Neural cell (in vitro differentiated cells): ENCODE results near the gene BRD2. TPM values are rescaled to one million over a fixed set of nuclear protein-coding genes. Genes with fewer than 3 reads are reported as not detected.

Experiments
- H2AFZ ChIP-seq: fragments of 200-600, 300-800 bp; sonication (generic), shearing (Covaris generic); 2 replicates; pipeline ENCODE4 v1.6.0; 2014; ENCODE audit warnings: low read depth, mild to moderate bottlenecking, antibody characterized with exemption, low read length, moderate library complexity
- H3F3A ChIP-seq: fragments of 200-600 bp; shearing (Covaris generic); 2 replicates; pipeline ENCODE4 v1.6.1; 2016; ENCODE audit warnings: mild to moderate bottlenecking, moderate library complexity, mixed read lengths, antibody characterized with exemption, low read length; ENCODE audit not compliant: insufficient read depth, poor library complexity, severe bottlenecking
- H3K27ac ChIP-seq: fragments of 200-600, 300-800 bp; sonication (generic), shearing (Covaris generic); 2 replicates; pipeline ENCODE4 v1.5.1; 2014; ENCODE audit warnings: mild to moderate bottlenecking, low read length, moderate library complexity
- H3K27me3 ChIP-seq: fragments of 300-800, 200-600 bp; sonication (generic), shearing (Covaris generic); 2 replicates; pipeline ENCODE4 v1.6.0; 2014; ENCODE audit warnings: mild to moderate bottlenecking, low read depth, low read length, moderate library complexity; ENCODE audit not compliant: insufficient read depth
- H3K36me3 ChIP-seq: fragments of 300-800, 200-600 bp; sonication (generic), shearing (Covaris generic); 2 replicates; pipeline ENCODE4 v1.5.1; 2014; ENCODE audit warnings: mild to moderate bottlenecking, antibody characterized with exemption, low read length, moderate library complexity; ENCODE audit not compliant: insufficient read depth
- H3K4me2 ChIP-seq: fragments of 300-800, 200-600 bp; sonication (generic), shearing (Covaris generic); 2 replicates; pipeline ENCODE4 v1.6.0; 2014; ENCODE audit warnings: mild to moderate bottlenecking, low read length
- H3K4me3 ChIP-seq: fragments of 300-800, 200-600 bp; sonication (generic), shearing (Covaris generic); 2 replicates; pipeline ENCODE4 v1.5.1; 2014; ENCODE audit warnings: mild to moderate bottlenecking, low read length, moderate library complexity
- H3K79me2 ChIP-seq: fragments of 200-600 bp; shearing (Covaris generic); replicated peaks from 2 replicates; pipeline ENCODE4 v1.6.0; 2014; ENCODE audit warnings: mild to moderate bottlenecking, low read length, moderate library complexity; ENCODE audit not compliant: insufficient read depth
- H3K9ac ChIP-seq: fragments of 300-800, 200-600 bp; sonication (generic), shearing (Covaris generic); 2 replicates; pipeline ENCODE4 v1.6.1; 2016; ENCODE audit warnings: mild to moderate bottlenecking, low read length, mixed read lengths
- H3K9me2 ChIP-seq: fragments of 200-600 bp; shearing (Covaris generic); 2 replicates; pipeline ENCODE4 v1.6.1; 2016; ENCODE audit warnings: mild to moderate bottlenecking, low read length, mixed read lengths; ENCODE audit not compliant: insufficient read depth
- H3K9me3 ChIP-seq: fragments of 200-600, 300-800 bp; sonication (generic), shearing (Covaris generic); 2 replicates; pipeline ENCODE4 v1.6.1; 2016; ENCODE audit warnings: mild to moderate bottlenecking, mixed run types, low read length, moderate library complexity, mixed read lengths
- H4K20me1 ChIP-seq: fragments of 200-600 bp; shearing (Covaris generic); 2 replicates; pipeline ENCODE4 v1.6.1; 2016; ENCODE audit warnings: mild to moderate bottlenecking, mixed run types; ENCODE audit not compliant: insufficient read depth
- CTCF ChIP-seq: fragments of 450-650 bp; IDR thresholded peaks from 2 replicates; pipeline ENCODE4 v1.5.1; 2014; ENCODE audit warnings: antibody characterized with exemption, mild to moderate bottlenecking, moderate library complexity; ENCODE audit not compliant: poor library complexity, severe bottlenecking
- EP300 ChIP-seq: fragments of 450-650 bp; conservative IDR thresholded peaks from 2 replicates; pipeline ENCODE4 v1.6.1; 2014; ENCODE audit warnings: antibody characterized with exemption, mild to moderate bottlenecking, moderate library complexity; ENCODE audit not compliant: poor library complexity, severe bottlenecking
- EZH2 ChIP-seq: fragments of 200-600, 300-800 bp; shearing (Covaris generic), sonication (generic); IDR thresholded peaks from 2 replicates; pipeline ENCODE4 v1.6.1; 2014; ENCODE audit warnings: antibody characterized with exemption, low read length, borderline replicate concordance, mild to moderate bottlenecking; ENCODE audit not compliant: insufficient read depth, poor library complexity, severe bottlenecking
- MXI1 ChIP-seq: fragments of 450-650 bp; conservative IDR thresholded peaks from 2 replicates; pipeline ENCODE4 v1.6.1; 2014; ENCODE audit warnings: antibody characterized with exemption, mild to moderate bottlenecking; ENCODE audit not compliant: poor library complexity, severe bottlenecking
- POLR2AphosphoS5 ChIP-seq: IDR thresholded peaks from 2 replicates; pipeline ENCODE4 v1.6.1; 2012
- RAD21 ChIP-seq: fragments of 450-650 bp; conservative IDR thresholded peaks from 2 replicates; pipeline ENCODE4 v1.6.1; 2014; ENCODE audit warnings: antibody characterized with exemption, mild to moderate bottlenecking, moderate library complexity
- REST ChIP-seq: IDR thresholded peaks from 2 replicates; pipeline ENCODE4 v1.6.1; 2012; ENCODE audit warnings: borderline replicate concordance
- SMC3 ChIP-seq: fragments of 450-650 bp; conservative IDR thresholded peaks from 2 replicates; pipeline ENCODE4 v1.6.1; 2014; ENCODE audit warnings: antibody characterized with exemption, mild to moderate bottlenecking, moderate library complexity; ENCODE audit not compliant: poor library complexity
- TAF1 ChIP-seq: IDR thresholded peaks from 2 replicates; pipeline ENCODE4 v1.6.1; 2012; ENCODE audit warnings: low read depth
- polyA plus RNA-seq: library from polyadenylated mRNA; depleted of rRNA; stranded (reverse); fragments of >200 nt; gene quantifications from 2 replicates; pipeline ENCODE4 v1.2.3, GENCODE V29; 2014

Gene BRD2
- polyA plus RNA-seq, 1 donor from 2014 or later = 107 TPM

GRCh38 chr6:32945953-32946352, 22.4 kb upstream of the BRD2 start:
- H3K36me3 ChIP-seq = no peaks in the 10 kb centered on the region
- H2AFZ ChIP-seq = no peak overlapping the region
- H3K4me3 ChIP-seq = no peak overlapping the region
- H4K20me1 ChIP-seq = no peaks in the 10 kb centered on the region
- H3K4me2 ChIP-seq = no peak overlapping the region
- H3K9me2 ChIP-seq = no peaks in the 10 kb centered on the region
- no peak overlapping the region for H3K27ac ChIP-seq
- no peaks in the 10 kb centered on the region for H3K9me3 ChIP-seq
- no peaks in the 10 kb centered on the region for H3K27me3 ChIP-seq
- TF ChIP-seq TAF1 = no peak
- TF ChIP-seq MXI1 = no peak
- no peak for TF ChIP-seq POLR2AphosphoS5
- no peak for TF ChIP-seq REST
- no peak for TF ChIP-seq EP300
- TF ChIP-seq CTCF = no peak
- TF ChIP-seq RAD21 = no peak
- TF ChIP-seq EZH2 = no peak
- TF ChIP-seq SMC3 = no peak
- no peaks in the 10 kb centered on the region for H3F3A ChIP-seq
- no peaks in the 10 kb centered on the region for H3K79me2 ChIP-seq
- no peak overlapping the region for H3K9ac ChIP-seq

GRCh38 chr6:32946893-32947292, 21.5 kb upstream of the BRD2 start:
- H3K9ac ChIP-seq = no peak overlapping the region
- no peaks in the 10 kb centered on the region for H3K36me3 ChIP-seq
- no peak overlapping the region for H3K4me2 ChIP-seq
- H3K27ac ChIP-seq = no peak overlapping the region
- H3F3A ChIP-seq = no peaks in the 10 kb centered on the region
- H2AFZ ChIP-seq = no peak overlapping the region
- no peak overlapping the region for H3K4me3 ChIP-seq
- no peaks in the 10 kb centered on the region for H3K79me2 ChIP-seq
- H3K9me3 ChIP-seq = no peaks in the 10 kb centered on the region
- no peaks in the 10 kb centered on the region for H3K27me3 ChIP-seq
- H3K9me2 ChIP-seq = no peaks in the 10 kb centered on the region
- no peaks in the 10 kb centered on the region for H4K20me1 ChIP-seq
- TF ChIP-seq TAF1 = no peak
- no peak for TF ChIP-seq RAD21
- TF ChIP-seq CTCF = no peak
- no peak for TF ChIP-seq SMC3
